Transverse colon (tissue), 4 donors: ENCODE results near the gene SPATA6L. TPM values are rescaled to one million over a fixed set of nuclear protein-coding genes. Genes with fewer than 3 reads are reported as not detected.

ENCODE experiments used
- DNase-seq: peaks from one replicate; pipeline ENCODE4 v3.0.0-alpha.2; 2019
- H3K27ac ChIP-seq, 4 donors: fragments of 200-600 bp; sonication (generic); 2 replicates each; pipeline ENCODE4 v1.5.1; 2016 to 2018; ENCODE audit warnings: inconsistent platforms in 4 of 4
- H3K27me3 ChIP-seq: fragments of 200-600 bp; sonication (generic); 2 replicates; pipeline ENCODE4 v1.5.1; 2017; ENCODE audit warnings: inconsistent platforms
- H3K36me3 ChIP-seq, 4 donors: fragments of 200-600 bp; sonication (generic); 2 replicates each; pipeline ENCODE4 v1.5.1; 2017 to 2019; ENCODE audit warnings: inconsistent platforms in 4 of 4
- H3K4me1 ChIP-seq, 4 donors: fragments of 200-600 bp; sonication (generic); 2 replicates each; pipeline ENCODE4 v1.5.1; 2017 to 2020; ENCODE audit warnings: inconsistent platforms in 4 of 4
- H3K4me3 ChIP-seq, 4 donors: fragments of 200-600 bp; sonication (generic); 1 replicate in 1 of 4; 2 replicates in 3 of 4; pipeline versions ENCODE4 v1.5.1 to v1.6.1; 2017 to 2019; ENCODE audit warnings: inconsistent platforms in 4 of 4
- H3K9me3 ChIP-seq, 2 donors: fragments of 200-600 bp; sonication (generic); 2 replicates each; pipeline ENCODE4 v1.5.1; 2017 to 2019; ENCODE audit warnings: inconsistent platforms in 2 of 2
- EP300 ChIP-seq: sonication (generic); formaldehyde crosslinking; IDR thresholded peaks from one replicate; pipeline ENCODE4 v1.6.1; 2017; ENCODE audit warnings: antibody characterized with exemption, low read depth
- POLR2A ChIP-seq: fragments of 450-650 bp; IDR thresholded peaks from one replicate; pipeline ENCODE4 v1.6.1; 2016; ENCODE audit warnings: antibody characterized with exemption, mild to moderate bottlenecking, moderate library complexity
- POLR2AphosphoS5 ChIP-seq, 3 donors: sonication (generic); formaldehyde crosslinking; IDR thresholded peaks; one replicate each; pipeline ENCODE4 v1.6.1; 2016; ENCODE audit warnings: antibody characterized with exemption in 3 of 3
- WGBS, 2 donors: methylation state at CpG; one replicate each; pipeline ENCODE4 v1.1.5; 2018; ENCODE audit warnings: low coverage in 1 of 2; 5-methylcytosine and 5-hydroxymethylcytosine counted together
- in situ Hi-C, 4 donors: fragments of 200-750 bp; cut with MboI; loops; one replicate each; pipeline versions ENCODE4 v1.15.0 to v1.15.1; 2017; ENCODE audit warnings: low sequenced_read_pairs in 3 of 4, low pct_ligation_motif_present in 1 of 4, low pct_unique_long_range_greater_than_20kb in 1 of 4
- intact Hi-C: fragments of 100-400 bp; cut with DNase I; formaldehyde crosslinking; loops from one replicate; pipeline ENCODE4 v1.15.1; 2023; ENCODE audit warnings: low total_unique reads
- total RNA-seq, 4 donors: library from RNA; depleted of rRNA; stranded (reverse); fragments of >200 nt; gene quantifications; one replicate each; pipeline ENCODE4 v1.1.0, GENCODE V29; 2016
- TF ChIP-seq, protein P1 (sequence below), 5 experiments: fragments of 200-600 bp in 3 of 5; fragments of 450-650 bp in 2 of 5; sonication (generic) in 3 of 5; IDR thresholded peaks; 1 replicate in 2 of 5; 2 replicates in 3 of 5; pipeline ENCODE4 v1.5.1; 2016 to 2017; ENCODE audit warnings: antibody characterized with exemption in 5 of 5, inconsistent platforms in 3 of 5, mild to moderate bottlenecking in 2 of 5, moderate library complexity in 1 of 5

Gene SPATA6L
- total RNA-seq, 4 donors from 2014 or later, result 1.9 to 13.2 (median 5.5) TPM; not detected in 1

DNA sequence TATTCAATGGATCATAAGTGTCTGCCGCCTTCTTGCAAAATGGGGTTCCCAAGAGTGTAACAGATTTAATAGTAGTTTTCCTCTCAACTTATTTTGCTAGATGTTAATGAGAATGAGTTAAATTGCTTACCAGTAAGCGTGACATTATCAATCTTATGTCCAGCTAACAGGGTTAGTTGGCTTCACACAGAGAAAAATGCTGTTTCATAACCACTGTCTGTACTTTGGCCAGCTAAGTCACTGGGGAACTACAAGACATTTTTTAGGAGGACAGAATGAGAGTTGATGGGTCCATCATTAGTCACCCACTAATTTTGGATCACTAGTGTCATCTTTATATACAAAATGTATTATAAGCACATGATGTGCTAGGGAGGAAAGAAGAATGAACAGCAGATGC is 14.5 kb upstream of the SPATA6L start:
- 36 to 42% methylated on average over 2 of the region's 2 CpGs for WGBS, 2 donors
- in situ Hi-C loops, result loop anchor here in 1 of 4 donors (25.0 kb wide), 1 partner anchor 1332 kb away; the partner anchor contains the start of gene RANBP6
- H3K4me1 ChIP-seq, result peaks cover 18 to 34% (median 22%) of the 10 kb centered on the region in 4 donors

DNA sequence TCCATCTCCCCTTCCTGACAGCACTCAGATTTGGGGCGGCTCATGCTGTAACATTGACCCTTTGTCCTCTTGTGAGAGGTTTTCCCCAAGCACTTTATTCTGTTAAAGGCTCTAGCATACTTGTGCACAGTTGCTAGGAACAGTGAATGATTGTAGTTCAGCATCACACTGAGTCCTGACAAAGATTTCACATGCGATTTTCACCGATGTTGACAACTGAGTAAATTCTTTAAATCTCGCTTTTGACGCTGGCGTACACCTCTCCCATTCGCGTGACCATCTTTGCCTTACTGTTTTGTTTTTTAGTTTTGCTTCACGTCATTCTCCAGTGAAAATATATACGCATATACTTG is 13.9 kb upstream of the SPATA6L start:
- in situ Hi-C loops, result loop anchor here in 1 of 4 donors (25.0 kb wide), 1 partner anchor 1332 kb away; the partner anchor contains the start of gene RANBP6
- 0 to 1% methylated on average over 10 of the region's 10 CpGs for WGBS, 2 donors
- no peak for DNase-seq

More for the DNA sequence above, 14.5 kb upstream of the SPATA6L start:
- peaks cover 0 to 9% (median 0%) of the 10 kb centered on the region in 4 donors for H3K36me3 ChIP-seq
- H3K27ac ChIP-seq, result peak overlapping the region; percentile 96 to 99 (median 97)
- H3K27me3 ChIP-seq, result no peaks in the 10 kb centered on the region
- DNase-seq, result no peak
- no peaks in the 10 kb centered on the region for H3K9me3 ChIP-seq
- intact Hi-C loops, result no loop called here
- H3K4me3 ChIP-seq, result peak overlapping the region in 3 of 4 donors; percentile 69 to 80 (median 78)
- no peak for TF ChIP-seq EP300
- peak in 2 of 3 donors; percentile 41 to 67 for TF ChIP-seq POLR2AphosphoS5 (IDR thresholded peaks at IDR 0.05)

DNA sequence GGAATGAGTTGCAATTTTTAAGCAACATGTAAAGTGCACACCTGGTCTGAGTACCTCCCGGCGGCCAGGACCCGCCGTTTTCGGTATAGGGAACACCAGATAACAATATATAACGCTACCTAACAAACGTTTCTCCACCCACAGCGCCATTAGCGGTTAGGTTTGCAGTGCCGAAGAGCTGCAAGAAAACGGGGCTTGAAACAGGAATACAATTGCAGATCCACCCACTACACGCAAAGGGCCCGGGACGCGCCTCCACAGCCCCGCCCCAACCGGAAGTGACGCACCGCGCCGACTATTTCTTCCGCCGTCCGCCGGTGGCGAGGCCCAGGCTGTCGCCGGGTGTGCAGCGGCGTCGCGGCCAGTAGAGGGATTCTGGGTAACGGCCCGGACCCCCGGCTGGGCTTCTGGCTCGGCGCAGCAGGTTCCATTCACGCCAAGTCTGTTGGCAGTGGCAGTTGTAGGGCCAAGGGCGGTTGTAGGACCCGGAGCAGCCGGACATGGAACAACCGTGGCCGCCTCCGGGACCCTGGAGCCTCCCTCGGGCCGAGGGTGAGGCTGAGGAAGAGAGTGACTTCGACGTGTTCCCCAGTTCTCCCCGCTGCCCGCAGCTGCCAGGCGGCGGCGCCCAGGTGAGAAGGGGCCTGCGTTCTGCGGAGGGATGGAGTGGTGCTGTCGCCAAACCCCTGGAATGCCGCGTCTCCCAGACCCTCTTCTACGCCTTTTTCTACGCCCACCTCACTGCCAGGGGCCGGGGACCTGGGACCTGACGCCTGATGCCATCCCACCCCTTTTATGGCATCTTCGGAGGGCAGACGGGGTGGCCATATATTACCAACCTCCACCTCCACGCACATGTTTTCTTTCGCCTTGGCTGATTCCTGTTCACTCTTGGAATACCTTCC is 13.2 kb upstream of the SPATA6L start, which contains the start of gene CDC37L1:
Gene CDC37L1, plus strand, starts transcription at position 302 of the 905 bp plus-strand sequence. Its CDS starts 199 bp downstream, at position 501.
- Histone ChIP-seq H3K27me3 (no peaks in the 10 kb centered on the region), H3K4me1 (peaks cover 18 to 29% (median 22%) of the 10 kb centered on the region in 4 donors), H3K36me3 (no peaks in the 10 kb centered on the region), H3K4me3 (peak within 1 kb of the TSS; percentile 60 to 80 (median 74)), H3K27ac (peak within 1 kb of the TSS; percentile 96 to 99 (median 97)), H3K9me3 (no peaks in the 10 kb centered on the region)
- intact Hi-C loops, result loop anchor here (1.0 to 2.0 kb wide), 2 partner anchors 17 to 62 kb away; partner anchors contain the start of genes AK3 and PLPP6
- WGBS, 2 donors, result 0 to 1% methylated on average over 4 to 60 of the region's 66 CpGs
- peak; percentile 99 for DNase-seq
- in situ Hi-C loops, result loop anchor here in 2 of 4 donors (10.0 to 25.0 kb wide), 2 partner anchors 65 to 1333 kb away; partner anchors contain the start of genes AK3 (in 2 of the 2) and RANBP6 (in 1 of the 2)
- no peak for TF ChIP-seq EP300
- TF ChIP-seq, protein P1, sequence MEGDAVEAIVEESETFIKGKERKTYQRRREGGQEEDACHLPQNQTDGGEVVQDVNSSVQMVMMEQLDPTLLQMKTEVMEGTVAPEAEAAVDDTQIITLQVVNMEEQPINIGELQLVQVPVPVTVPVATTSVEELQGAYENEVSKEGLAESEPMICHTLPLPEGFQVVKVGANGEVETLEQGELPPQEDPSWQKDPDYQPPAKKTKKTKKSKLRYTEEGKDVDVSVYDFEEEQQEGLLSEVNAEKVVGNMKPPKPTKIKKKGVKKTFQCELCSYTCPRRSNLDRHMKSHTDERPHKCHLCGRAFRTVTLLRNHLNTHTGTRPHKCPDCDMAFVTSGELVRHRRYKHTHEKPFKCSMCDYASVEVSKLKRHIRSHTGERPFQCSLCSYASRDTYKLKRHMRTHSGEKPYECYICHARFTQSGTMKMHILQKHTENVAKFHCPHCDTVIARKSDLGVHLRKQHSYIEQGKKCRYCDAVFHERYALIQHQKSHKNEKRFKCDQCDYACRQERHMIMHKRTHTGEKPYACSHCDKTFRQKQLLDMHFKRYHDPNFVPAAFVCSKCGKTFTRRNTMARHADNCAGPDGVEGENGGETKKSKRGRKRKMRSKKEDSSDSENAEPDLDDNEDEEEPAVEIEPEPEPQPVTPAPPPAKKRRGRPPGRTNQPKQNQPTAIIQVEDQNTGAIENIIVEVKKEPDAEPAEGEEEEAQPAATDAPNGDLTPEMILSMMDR (IDR thresholded peaks at IDR 0.05), result peak; percentile 73 to 98 (median 75)
- TF ChIP-seq POLR2AphosphoS5 (IDR thresholded peaks at IDR 0.05), result peak; percentile 99
- peak; percentile 98 for TF ChIP-seq POLR2A

More for the DNA sequence above, 13.9 kb upstream of the SPATA6L start:
- Histone ChIP-seq H3K9me3 (no peaks in the 10 kb centered on the region), H3K36me3 (peaks cover 0 to 3% (median 0%) of the 10 kb centered on the region in 4 donors), H3K27me3 (no peaks in the 10 kb centered on the region), H3K27ac (peak overlapping the region; percentile 96 to 99 (median 97)), H3K4me1 (peaks cover 18 to 34% (median 22%) of the 10 kb centered on the region in 4 donors), H3K4me3 (peak overlapping the region; percentile 60 to 80 (median 74))
- TF ChIP-seq POLR2AphosphoS5 (IDR thresholded peaks at IDR 0.05), result no peak
- TF ChIP-seq EP300, result no peak
- TF ChIP-seq, protein P1 (IDR thresholded peaks at IDR 0.05), result no peak
- TF ChIP-seq POLR2A, result no peak
- intact Hi-C loops, result no loop called here

DNA sequence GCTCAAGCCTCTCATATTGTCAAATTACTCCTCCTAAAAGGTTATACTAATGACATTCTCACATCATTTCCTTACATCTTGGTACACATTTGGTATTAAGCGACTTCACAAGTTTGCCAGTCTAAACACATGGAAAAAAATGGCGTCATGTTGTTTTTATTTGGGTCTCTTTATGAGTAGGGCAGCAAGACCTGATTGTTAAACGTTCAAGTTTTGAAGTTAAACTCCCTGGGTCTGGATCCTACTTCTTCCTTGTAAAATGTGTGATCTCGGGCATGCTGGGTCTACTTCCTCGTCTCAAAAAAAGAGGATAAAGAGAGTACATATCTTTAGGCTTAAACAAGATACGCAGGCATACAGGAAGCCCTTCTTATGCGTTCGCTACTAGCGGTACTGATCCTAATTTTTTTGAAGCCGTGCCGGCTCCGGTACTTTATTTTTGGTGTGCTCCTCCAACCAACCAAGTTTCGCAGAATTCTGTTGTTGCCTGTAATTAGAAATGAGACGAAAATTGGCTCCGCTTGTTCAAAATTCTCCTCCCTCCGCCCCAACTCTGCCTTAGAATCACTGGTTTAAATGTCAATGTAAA is 12.5 kb upstream of the SPATA6L start:
- peak overlapping the region; percentile 36 to 80 (median 74) for H3K4me3 ChIP-seq
- no peaks in the 10 kb centered on the region for H3K27me3 ChIP-seq
- H3K4me1 ChIP-seq, result peaks cover 18 to 28% (median 22%) of the 10 kb centered on the region in 4 donors
- no peak for TF ChIP-seq POLR2AphosphoS5 (IDR thresholded peaks at IDR 0.05)
- TF ChIP-seq, protein P1 (IDR thresholded peaks at IDR 0.05), result no peak
- no peak for TF ChIP-seq EP300
- no peak for TF ChIP-seq POLR2A
- in situ Hi-C loops (loop anchor here in 2 of 4 donors (10.0 to 25.0 kb wide), 2 partner anchors 66 to 1334 kb away; partner anchors contain the start of genes AK3 (in 2 of the 2) and RANBP6 (in 1 of the 2)), intact Hi-C loops (loop anchor here (1.0 to 2.0 kb wide), 2 partner anchors 16 to 63 kb away; partner anchors contain the start of genes AK3 and PLPP6)
- WGBS, 2 donors, result 0 to 1% methylated on average over 14 to 16 of the region's 16 CpGs
- no peaks in the 10 kb centered on the region for H3K9me3 ChIP-seq
- no peaks in the 10 kb centered on the region for H3K36me3 ChIP-seq
- H3K27ac ChIP-seq, result peak overlapping the region; percentile 96 to 99 (median 97)
- DNase-seq, result no peak
